Fibroblast of lung (primary cell): ENCODE results near the gene PHTF2. TPM values are rescaled to one million over a fixed set of nuclear protein-coding genes. Genes with fewer than 3 reads are reported as not detected.

Source experiments
- DNase-seq, 2 donors: peaks; one replicate each; pipeline versions ENCODE4 v3.0.0 to v3.0.0-alpha.2; 2010; ENCODE audit warnings: low read depth in 2 of 2
- H2AFZ ChIP-seq: 2 replicates; pipeline ENCODE4 v1.5.1; 2012; ENCODE audit warnings: low read length, control low read depth, inconsistent platforms
- H3K27ac ChIP-seq: 2 replicates; pipeline ENCODE4 v1.5.1; 2011; ENCODE audit warnings: low read length, control low read depth; ENCODE audit not compliant: insufficient read depth
- H3K27me3 ChIP-seq: 2 replicates; pipeline ENCODE4 v1.5.1; 2011; ENCODE audit warnings: mild to moderate bottlenecking, low read length; ENCODE audit not compliant: control insufficient read depth, insufficient read depth
- H3K36me3 ChIP-seq: 2 replicates; pipeline ENCODE4 v1.5.1; 2011; ENCODE audit warnings: low read length; ENCODE audit not compliant: control insufficient read depth, insufficient read depth
- H3K4me1 ChIP-seq: 2 replicates; pipeline ENCODE4 v1.5.1; 2011; ENCODE audit warnings: low read length; ENCODE audit not compliant: control insufficient read depth, insufficient read depth; ENCODE audit errors: extremely low read depth
- H3K4me2 ChIP-seq: 2 replicates; pipeline ENCODE4 v1.5.1; 2011; ENCODE audit warnings: low read length, control low read depth; ENCODE audit not compliant: insufficient read depth; ENCODE audit errors: extremely low read depth
- H3K4me3 ChIP-seq, 4 experiments: fragments of 200-600 bp in 1 of 4; sonication (generic) in 1 of 4; replicated peaks in 1 of 4; 2 replicates each; pipeline ENCODE4 v1.5.1; 2011 to 2016; ENCODE audit warnings: low read length in 4 of 4, low read depth in 3 of 4, mild to moderate bottlenecking in 3 of 4, control low read depth in 2 of 4, inconsistent platforms in 1 of 4, mixed read lengths in 1 of 4; ENCODE audit not compliant: insufficient read depth in 1 of 4; ENCODE audit errors: control extremely low read depth in 1 of 4
- H3K79me2 ChIP-seq: 2 replicates; pipeline ENCODE4 v1.5.1; 2012; ENCODE audit warnings: mild to moderate bottlenecking, low read length, inconsistent platforms; ENCODE audit not compliant: control insufficient read depth, insufficient read depth
- H3K9ac ChIP-seq: 2 replicates; pipeline ENCODE4 v1.5.1; 2011; ENCODE audit warnings: mild to moderate bottlenecking, low read length, control low read depth; ENCODE audit not compliant: insufficient read depth
- H3K9me3 ChIP-seq: 2 replicates; pipeline ENCODE4 v1.5.1; 2012; ENCODE audit warnings: low read depth, low read length; ENCODE audit not compliant: control insufficient read depth, insufficient read depth
- H4K20me1 ChIP-seq: 2 replicates; pipeline ENCODE4 v1.5.1; 2011; ENCODE audit warnings: low read length; ENCODE audit not compliant: control insufficient read depth, insufficient read depth; ENCODE audit errors: extremely low read depth
- CTCF ChIP-seq, 2 donors: IDR thresholded peaks in 1 of 2; conservative IDR thresholded peaks in 1 of 2; 1 replicate in 1 of 2; 2 replicates in 1 of 2; pipeline ENCODE4 v1.5.1; 2011 to 2012; ENCODE audit warnings: low read length in 2 of 2, control low read depth in 1 of 2, inconsistent platforms in 1 of 2, low read depth in 1 of 2, mild to moderate bottlenecking in 1 of 2
- EZH2 ChIP-seq: IDR thresholded peaks from 2 replicates; pipeline ENCODE4 v1.5.1; 2012; ENCODE audit warnings: low read length, control low read depth, mild to moderate bottlenecking; ENCODE audit errors: missing control alignments
- polyA plus RNA-seq, 2 donors: library from polyadenylated mRNA; depleted of rRNA in 1 of 2; stranded (reverse) in 1 of 2; unstranded in 1 of 2; fragments of >200 nt; gene quantifications; 2 replicates each; pipeline ENCODE4 v1.2.1, GENCODE V29; 2011 to 2012; ENCODE audit warnings: missing spikeins in 1 of 2
- total RNA-seq: library from RNA; depleted of rRNA; stranded (reverse); fragments of >200 nt; gene quantifications from 2 replicates; pipeline ENCODE4 v1.2.1, GENCODE V29; 2014

The PHTF2 gene
- total and polyA plus RNA-seq, 2 donors (not counting 1 experiment from before 2014, with no cell fraction given), result 25.9 to 64.4 TPM

- Histone ChIP-seq H3K27me3 (no peaks in the 10 kb centered on the region), H3K79me2 (no peaks in the 10 kb centered on the region), H3K36me3 (no peaks in the 10 kb centered on the region), H3K9me3 (no peaks in the 10 kb centered on the region), H4K20me1 (no peaks in the 10 kb centered on the region), H3K4me2 (no peak overlapping the region), H3K27ac (no peak overlapping the region), H2AFZ (no peak overlapping the region), H3K9ac (no peak overlapping the region), H3K4me1 (no peaks in the 10 kb centered on the region), H3K4me3 (no peak overlapping the region)
- DNase-seq, result no peak
- TF ChIP-seq CTCF (conservative IDR thresholded peaks at IDR 0.05 in 1 of 2, IDR thresholded peaks at IDR 0.05 in 1 of 2; ENCODE audit: low read depth in 1 of 2, low read length in 2 of 2) (no peak), EZH2 (no peak)
Observed at GRCh38 chr7:77958436-77958835, 159.9 kb downstream of the PHTF2 start.

- TF ChIP-seq CTCF (conservative IDR thresholded peaks at IDR 0.05 in 1 of 2, IDR thresholded peaks at IDR 0.05 in 1 of 2; ENCODE audit: low read depth in 1 of 2, low read length in 2 of 2) (no peak), EZH2 (no peak)
- Histone ChIP-seq H3K4me1 (no peaks in the 10 kb centered on the region), H3K27ac (no peak overlapping the region), H3K4me3 (no peak overlapping the region), H3K79me2 (no peaks in the 10 kb centered on the region), H4K20me1 (no peaks in the 10 kb centered on the region), H3K27me3 (no peaks in the 10 kb centered on the region), H3K9ac (no peak overlapping the region), H3K4me2 (no peak overlapping the region), H3K9me3 (no peaks in the 10 kb centered on the region), H3K36me3 (no peaks in the 10 kb centered on the region), H2AFZ (no peak overlapping the region)
- no peak for DNase-seq
Observed at GRCh38 chr7:77959080-77959479, 160.5 kb downstream of the PHTF2 start.

GRCh38 chr7:77960336-77960735 lies 161.8 kb downstream of the PHTF2 start:
- Histone ChIP-seq H3K27ac (no peak overlapping the region), H3K27me3 (no peaks in the 10 kb centered on the region), H4K20me1 (no peaks in the 10 kb centered on the region), H3K4me2 (no peak overlapping the region), H3K79me2 (no peaks in the 10 kb centered on the region), H3K4me3 (no peak overlapping the region), H3K9ac (no peak overlapping the region), H3K9me3 (no peaks in the 10 kb centered on the region), H3K4me1 (no peaks in the 10 kb centered on the region), H3K36me3 (no peaks in the 10 kb centered on the region), H2AFZ (no peak overlapping the region)
- no peak for TF ChIP-seq EZH2
- no peak for TF ChIP-seq CTCF (conservative IDR thresholded peaks at IDR 0.05 in 1 of 2, IDR thresholded peaks at IDR 0.05 in 1 of 2; ENCODE audit: low read depth in 1 of 2, low read length in 2 of 2)
- no peak for DNase-seq
